ENCODE data around the gene DDX3X. TPM values are rescaled to one million over a fixed set of nuclear protein-coding genes. Genes with fewer than 3 reads are reported as not detected.

Gene DDX3X
- polyA plus RNA-seq, 1 of the 3 experiments (the other 2 are of a cell fraction) = 30.9 TPM

DNA sequence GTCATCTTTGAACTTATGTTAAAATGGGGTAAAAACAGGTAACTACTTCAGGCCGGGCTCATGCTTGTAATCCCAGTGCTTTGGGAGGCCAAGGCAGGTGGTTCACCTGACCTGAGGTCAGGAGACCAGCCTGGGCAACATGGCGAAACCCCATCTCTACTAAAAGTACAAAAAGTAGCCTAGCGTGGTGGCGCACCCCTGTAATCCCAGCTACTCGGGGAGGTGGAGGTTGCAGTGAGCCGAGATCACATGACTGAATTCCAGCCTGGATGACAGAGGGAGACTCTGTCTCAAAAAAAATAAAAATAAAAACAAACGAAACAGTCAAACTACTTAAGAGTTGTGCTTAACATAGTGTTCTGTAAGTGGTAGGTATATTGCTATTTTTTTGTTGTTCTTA is 2.5 kb downstream of the DDX3X start:
- Histone ChIP-seq H3K4me1 (ENCODE audit: control insufficient read depth in 1 of 2, insufficient read depth in 2 of 2, low read depth in 1 of 2, low read length in 1 of 2) (peaks cover 0 to 26% of the 10 kb centered on the region in 2 experiments; a peak in 3 of 4 replicates), H3K79me2 (ENCODE audit: insufficient read depth) (peaks cover 75% of the 10 kb centered on the region), H3K4me2 (peak overlapping the region; percentile 89), H3K9me3 (no peaks in the 10 kb centered on the region), H3K9me2 (no peaks in the 10 kb centered on the region), H3K27me3 (ENCODE audit: insufficient read depth) (no peaks in the 10 kb centered on the region), H2AFZ (ENCODE audit: low read depth) (no peak overlapping the region), H3K36me3 (replicated peaks in 1 of 2; ENCODE audit: control insufficient read depth in 1 of 2, insufficient read depth in 2 of 2, low read length in 1 of 2) (peaks cover 38% of the 10 kb centered on the region in 2 experiments), H3K4me3 (ENCODE audit: low read depth in 2 of 2, low read length in 1 of 2) (peak overlapping the region; percentile 99 to 100), H3K27ac (ENCODE audit: low read depth in 2 of 2, low read length in 1 of 2) (peak overlapping the region in 1 of 2 experiments; percentile 99; a peak in 2 of 4 replicates), H3F3A (replicated peaks; ENCODE audit: insufficient read depth) (peaks cover 20% of the 10 kb centered on the region), H3K9ac (peak overlapping the region; percentile 100; the same call in 1 of the 2 replicates), H4K20me1 (ENCODE audit: insufficient read depth) (peaks cover 65% of the 10 kb centered on the region)
- 58% methylated on average over 7 of the region's 7 CpGs for WGBS (ENCODE audit: low lambda C conversion rate)
- TF ChIP-seq SMC3 (IDR thresholded peaks at IDR 0.05; ENCODE audit: low read depth, low read length) (no peak), SIN3A (IDR thresholded peaks at IDR 0.05; ENCODE audit: borderline replicate concordance, low read depth, low read length) (no peak)
- TF ChIP-seq, protein P1, sequence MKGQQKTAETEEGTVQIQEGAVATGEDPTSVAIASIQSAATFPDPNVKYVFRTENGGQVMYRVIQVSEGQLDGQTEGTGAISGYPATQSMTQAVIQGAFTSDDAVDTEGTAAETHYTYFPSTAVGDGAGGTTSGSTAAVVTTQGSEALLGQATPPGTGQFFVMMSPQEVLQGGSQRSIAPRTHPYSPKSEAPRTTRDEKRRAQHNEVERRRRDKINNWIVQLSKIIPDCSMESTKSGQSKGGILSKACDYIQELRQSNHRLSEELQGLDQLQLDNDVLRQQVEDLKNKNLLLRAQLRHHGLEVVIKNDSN (IDR thresholded peaks at IDR 0.05; ENCODE audit: borderline replicate concordance, low read depth) = peak; percentile 55
- POLR2A ChIA-PET = no interaction called here
- CTCF ChIA-PET = interaction anchor here (1.6 kb wide), 1 partner anchor 8 kb away, joined by 4 read pairs; no protein-coding TSS in a partner anchor
- DNase-seq = no peak

DNA sequence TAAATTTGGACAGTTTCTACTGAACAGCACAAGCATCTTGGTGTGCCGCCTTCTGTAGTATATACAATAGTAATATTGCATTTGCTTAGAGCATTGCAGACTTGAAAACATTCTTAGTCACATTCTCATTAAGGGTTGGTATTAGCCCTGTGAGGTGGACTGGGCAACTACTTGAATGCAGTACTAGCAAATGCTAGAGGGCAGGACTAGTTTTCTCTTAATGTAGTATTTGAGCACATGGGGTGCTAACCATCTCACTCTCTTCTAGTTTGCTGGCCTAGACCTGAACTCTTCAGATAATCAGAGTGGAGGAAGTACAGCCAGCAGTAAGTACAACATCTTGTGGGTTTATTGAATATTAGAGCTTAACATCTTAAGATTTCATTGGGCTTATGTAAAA is 3.2 kb downstream of the DDX3X start:
- H3K9me3 ChIP-seq = no peaks in the 10 kb centered on the region
- H3F3A ChIP-seq (replicated peaks; ENCODE audit: insufficient read depth) = peaks cover 21% of the 10 kb centered on the region
- peak overlapping the region; percentile 99 to 100 for H3K4me3 ChIP-seq (ENCODE audit: low read depth in 2 of 2, low read length in 1 of 2)
- 0 out of 2 replicates have a peak overlapping the region, but pooled peaks have one; percentile 7 for H3K9ac ChIP-seq
- H3K36me3 ChIP-seq (replicated peaks in 1 of 2; ENCODE audit: control insufficient read depth in 1 of 2, insufficient read depth in 2 of 2, low read length in 1 of 2) = peaks cover 44 to 45% of the 10 kb centered on the region in 2 experiments
- TF ChIP-seq RCOR1 (IDR thresholded peaks at IDR 0.05; ENCODE audit: low read length) = no peak
- TF ChIP-seq, protein P2, sequence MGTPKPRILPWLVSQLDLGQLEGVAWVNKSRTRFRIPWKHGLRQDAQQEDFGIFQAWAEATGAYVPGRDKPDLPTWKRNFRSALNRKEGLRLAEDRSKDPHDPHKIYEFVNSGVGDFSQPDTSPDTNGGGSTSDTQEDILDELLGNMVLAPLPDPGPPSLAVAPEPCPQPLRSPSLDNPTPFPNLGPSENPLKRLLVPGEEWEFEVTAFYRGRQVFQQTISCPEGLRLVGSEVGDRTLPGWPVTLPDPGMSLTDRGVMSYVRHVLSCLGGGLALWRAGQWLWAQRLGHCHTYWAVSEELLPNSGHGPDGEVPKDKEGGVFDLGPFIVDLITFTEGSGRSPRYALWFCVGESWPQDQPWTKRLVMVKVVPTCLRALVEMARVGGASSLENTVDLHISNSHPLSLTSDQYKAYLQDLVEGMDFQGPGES (IDR thresholded peaks at IDR 0.05; ENCODE audit: low read depth, low read length) = no peak
- no peak for TF ChIP-seq NFIC (IDR thresholded peaks at IDR 0.05; ENCODE audit: borderline replicate concordance)
- TF ChIP-seq, protein P3, sequence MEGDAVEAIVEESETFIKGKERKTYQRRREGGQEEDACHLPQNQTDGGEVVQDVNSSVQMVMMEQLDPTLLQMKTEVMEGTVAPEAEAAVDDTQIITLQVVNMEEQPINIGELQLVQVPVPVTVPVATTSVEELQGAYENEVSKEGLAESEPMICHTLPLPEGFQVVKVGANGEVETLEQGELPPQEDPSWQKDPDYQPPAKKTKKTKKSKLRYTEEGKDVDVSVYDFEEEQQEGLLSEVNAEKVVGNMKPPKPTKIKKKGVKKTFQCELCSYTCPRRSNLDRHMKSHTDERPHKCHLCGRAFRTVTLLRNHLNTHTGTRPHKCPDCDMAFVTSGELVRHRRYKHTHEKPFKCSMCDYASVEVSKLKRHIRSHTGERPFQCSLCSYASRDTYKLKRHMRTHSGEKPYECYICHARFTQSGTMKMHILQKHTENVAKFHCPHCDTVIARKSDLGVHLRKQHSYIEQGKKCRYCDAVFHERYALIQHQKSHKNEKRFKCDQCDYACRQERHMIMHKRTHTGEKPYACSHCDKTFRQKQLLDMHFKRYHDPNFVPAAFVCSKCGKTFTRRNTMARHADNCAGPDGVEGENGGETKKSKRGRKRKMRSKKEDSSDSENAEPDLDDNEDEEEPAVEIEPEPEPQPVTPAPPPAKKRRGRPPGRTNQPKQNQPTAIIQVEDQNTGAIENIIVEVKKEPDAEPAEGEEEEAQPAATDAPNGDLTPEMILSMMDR (IDR thresholded peaks at IDR 0.05) = no peak
- peaks cover 0 to 20% of the 10 kb centered on the region in 2 experiments; a peak in 3 of 4 replicates for H3K4me1 ChIP-seq (ENCODE audit: control insufficient read depth in 1 of 2, insufficient read depth in 2 of 2, low read depth in 1 of 2, low read length in 1 of 2)
- peaks cover 82% of the 10 kb centered on the region for H3K79me2 ChIP-seq (ENCODE audit: insufficient read depth)
- no peaks in the 10 kb centered on the region for H3K9me2 ChIP-seq
- no peak overlapping the region for H2AFZ ChIP-seq (ENCODE audit: low read depth)
- peaks cover 72% of the 10 kb centered on the region for H4K20me1 ChIP-seq (ENCODE audit: insufficient read depth)
- ChIA-PET CTCF (interaction anchor here (1.3 kb wide), 1 partner anchor 84 kb away, joined by 5 read pairs; no protein-coding TSS in a partner anchor), POLR2A (no interaction called here)
- peak overlapping the region in 1 of 2 experiments; percentile 99; a peak in 1 of 4 replicates for H3K27ac ChIP-seq (ENCODE audit: low read depth in 2 of 2, low read length in 1 of 2)
- WGBS (ENCODE audit: low lambda C conversion rate) = 69% methylated on average over 1 of the region's 1 CpG
- peak overlapping the region; percentile 89 for H3K4me2 ChIP-seq
- no peaks in the 10 kb centered on the region for H3K27me3 ChIP-seq (ENCODE audit: insufficient read depth)
- DNase-seq = no peak
